ENCODE data around the gene CIRBP.
A peak's percentile ranks its signal among the peaks of the same experiment; 100 is the strongest.
"Not testable (repeated sequence)": the region's sequence is repeated elsewhere in the genome, so short reads cannot be mapped to it uniquely, and the experiment has no call there.

Gene CIRBP

DNA sequence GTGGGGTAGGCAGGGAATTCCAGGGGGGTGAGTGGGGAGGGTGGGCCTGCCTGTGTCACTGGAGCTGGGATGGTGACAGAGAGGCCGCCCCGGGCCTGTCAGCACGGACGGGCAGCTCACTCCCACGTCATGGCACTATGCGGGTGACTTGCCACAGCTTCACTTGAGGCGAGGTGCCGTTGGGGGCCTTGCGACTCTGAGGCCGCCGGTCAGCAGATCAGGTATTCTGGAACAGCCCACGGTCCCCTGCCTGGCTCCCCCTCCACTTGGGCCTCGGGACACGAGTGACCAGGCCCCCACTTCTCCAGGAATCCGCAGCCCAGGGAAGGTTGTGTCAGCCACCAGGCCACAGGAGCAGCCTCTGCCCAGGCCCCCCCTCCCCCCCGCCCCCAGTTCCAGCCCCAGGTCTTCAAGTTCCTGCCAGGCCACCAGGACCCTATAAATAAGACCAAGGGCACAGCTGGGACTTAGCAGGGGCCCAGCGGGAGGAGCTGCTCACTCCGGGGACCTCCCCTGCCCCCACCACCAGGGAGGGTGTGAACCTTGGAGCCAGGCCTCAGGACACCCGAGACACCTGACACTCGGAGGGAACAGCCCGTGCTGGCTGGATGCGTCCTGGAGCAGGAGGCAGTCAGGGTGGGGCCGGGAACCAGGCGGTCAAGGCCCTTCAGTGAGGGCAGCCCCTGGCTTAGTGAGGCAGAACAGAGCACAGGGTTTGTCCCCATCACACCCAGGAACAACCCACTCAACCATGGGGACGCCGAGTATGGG, 23.5 kb upstream of the CIRBP start:
- Mint-ChIP-seq H3K36me3 (ENCODE audit: low read depth) (no peaks in the 10 kb centered on the region), H3K9me3 (no peaks in the 10 kb centered on the region), H3K27me3 (ENCODE audit: low read depth, poor library complexity) (no peaks in the 10 kb centered on the region), H3K4me3 (no peak overlapping the region), H3K4me1 (peaks cover 24% of the 10 kb centered on the region), H3K27ac (no peak overlapping the region)
- TF ChIP-seq, protein P1, sequence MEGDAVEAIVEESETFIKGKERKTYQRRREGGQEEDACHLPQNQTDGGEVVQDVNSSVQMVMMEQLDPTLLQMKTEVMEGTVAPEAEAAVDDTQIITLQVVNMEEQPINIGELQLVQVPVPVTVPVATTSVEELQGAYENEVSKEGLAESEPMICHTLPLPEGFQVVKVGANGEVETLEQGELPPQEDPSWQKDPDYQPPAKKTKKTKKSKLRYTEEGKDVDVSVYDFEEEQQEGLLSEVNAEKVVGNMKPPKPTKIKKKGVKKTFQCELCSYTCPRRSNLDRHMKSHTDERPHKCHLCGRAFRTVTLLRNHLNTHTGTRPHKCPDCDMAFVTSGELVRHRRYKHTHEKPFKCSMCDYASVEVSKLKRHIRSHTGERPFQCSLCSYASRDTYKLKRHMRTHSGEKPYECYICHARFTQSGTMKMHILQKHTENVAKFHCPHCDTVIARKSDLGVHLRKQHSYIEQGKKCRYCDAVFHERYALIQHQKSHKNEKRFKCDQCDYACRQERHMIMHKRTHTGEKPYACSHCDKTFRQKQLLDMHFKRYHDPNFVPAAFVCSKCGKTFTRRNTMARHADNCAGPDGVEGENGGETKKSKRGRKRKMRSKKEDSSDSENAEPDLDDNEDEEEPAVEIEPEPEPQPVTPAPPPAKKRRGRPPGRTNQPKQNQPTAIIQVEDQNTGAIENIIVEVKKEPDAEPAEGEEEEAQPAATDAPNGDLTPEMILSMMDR (IDR thresholded peaks at IDR 0.05), result no peak
- DNase-seq, result peak; percentile 60

- H3K27me3 Mint-ChIP-seq (ENCODE audit: low read depth, poor library complexity); H3K9me3 Mint-ChIP-seq; H3K36me3 Mint-ChIP-seq (ENCODE audit: low read depth); H3K4me3 Mint-ChIP-seq; H3K27ac Mint-ChIP-seq: not testable (repeated sequence)
- H3K4me1 Mint-ChIP-seq, result peaks cover 22% of the 10 kb centered on the region
- peak; percentile 36 for DNase-seq
Measured at GRCh38 chr19:1246265-1247087, 22.7 kb upstream of the CIRBP start.

DNA sequence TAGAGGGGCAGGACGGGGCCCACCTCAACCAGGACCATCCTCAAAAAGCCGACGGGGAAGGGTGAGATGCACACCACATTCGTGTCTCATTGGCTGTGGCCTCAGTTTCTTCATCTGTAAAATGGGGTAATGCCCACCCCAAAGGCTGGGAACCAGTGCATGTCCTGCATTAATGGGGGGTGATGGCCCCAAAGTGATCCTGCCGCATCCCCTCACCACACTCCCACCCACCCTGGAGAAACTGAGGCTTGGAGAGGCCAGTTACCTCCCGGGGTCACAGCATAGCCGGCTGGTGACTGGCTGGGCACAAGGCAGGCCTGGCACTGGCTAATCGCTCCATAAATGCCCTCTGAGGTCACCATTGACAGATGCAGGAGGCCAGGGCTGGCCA, 21.4 kb upstream of the CIRBP start:
- Mint-ChIP-seq H3K36me3 (ENCODE audit: low read depth) (peaks cover 4% of the 10 kb centered on the region), H3K27me3 (ENCODE audit: low read depth, poor library complexity) (no peaks in the 10 kb centered on the region), H3K4me1 (peaks cover 23% of the 10 kb centered on the region), H3K4me3 (peak overlapping the region; percentile 25), H3K27ac (no peak overlapping the region), H3K9me3 (no peaks in the 10 kb centered on the region)
- no peak for DNase-seq
- TF ChIP-seq, protein P1 (IDR thresholded peaks at IDR 0.05), result no peak

- no peaks in the 10 kb centered on the region for H3K9me3 Mint-ChIP-seq
- H3K36me3 Mint-ChIP-seq (ENCODE audit: low read depth), result peaks cover 4% of the 10 kb centered on the region
- peaks cover 19% of the 10 kb centered on the region for H3K4me1 Mint-ChIP-seq
- no peaks in the 10 kb centered on the region for H3K27me3 Mint-ChIP-seq (ENCODE audit: low read depth, poor library complexity)
- peak within 1 kb of the TSS; percentile 82 for H3K4me3 Mint-ChIP-seq
- peak; percentile 77 for DNase-seq
- H3K27ac Mint-ChIP-seq, result peak within 1 kb of the TSS; percentile 51
- TF ChIP-seq, protein P1 (IDR thresholded peaks at IDR 0.05), result no peak
Measured at GRCh38 chr19:1248139-1248785, 20.9 kb upstream of the CIRBP start, which contains the start of gene MIDN. TSS of gene MIDN (plus strand) at chr19:1248583. CDS start at chr19:1250297, 1,714 bp downstream.

GRCh38 chr19:1248786-1249297, 20.3 kb upstream of the CIRBP start:
- TF ChIP-seq, protein P1 (IDR thresholded peaks at IDR 0.05), result peak; percentile 48
- peak; percentile 87 for DNase-seq
- no peaks in the 10 kb centered on the region for H3K9me3 Mint-ChIP-seq
- peaks cover 4% of the 10 kb centered on the region for H3K36me3 Mint-ChIP-seq (ENCODE audit: low read depth)
- H3K4me1 Mint-ChIP-seq, result peaks cover 15% of the 10 kb centered on the region
- peak overlapping the region; percentile 82 for H3K4me3 Mint-ChIP-seq
- no peak overlapping the region for H3K27ac Mint-ChIP-seq
- H3K27me3 Mint-ChIP-seq (ENCODE audit: low read depth, poor library complexity), result no peaks in the 10 kb centered on the region
